Activated T-cell treated with anti-CD3 and anti-CD28 coated beads, Interleukin-2, amount 50 U/mL, for 48 hours (primary cell): ENCODE results near the gene CDH23.

ENCODE experiments used
- DNase-seq, 2 experiments: peaks; one replicate each; pipeline ENCODE4 v3.0.0-alpha.2; 2020

The CDH23 gene

GRCh38 chr10:71630168-71630567 is 233.4 kb downstream of the CDH23 start:
- no peak for DNase-seq

DNA sequence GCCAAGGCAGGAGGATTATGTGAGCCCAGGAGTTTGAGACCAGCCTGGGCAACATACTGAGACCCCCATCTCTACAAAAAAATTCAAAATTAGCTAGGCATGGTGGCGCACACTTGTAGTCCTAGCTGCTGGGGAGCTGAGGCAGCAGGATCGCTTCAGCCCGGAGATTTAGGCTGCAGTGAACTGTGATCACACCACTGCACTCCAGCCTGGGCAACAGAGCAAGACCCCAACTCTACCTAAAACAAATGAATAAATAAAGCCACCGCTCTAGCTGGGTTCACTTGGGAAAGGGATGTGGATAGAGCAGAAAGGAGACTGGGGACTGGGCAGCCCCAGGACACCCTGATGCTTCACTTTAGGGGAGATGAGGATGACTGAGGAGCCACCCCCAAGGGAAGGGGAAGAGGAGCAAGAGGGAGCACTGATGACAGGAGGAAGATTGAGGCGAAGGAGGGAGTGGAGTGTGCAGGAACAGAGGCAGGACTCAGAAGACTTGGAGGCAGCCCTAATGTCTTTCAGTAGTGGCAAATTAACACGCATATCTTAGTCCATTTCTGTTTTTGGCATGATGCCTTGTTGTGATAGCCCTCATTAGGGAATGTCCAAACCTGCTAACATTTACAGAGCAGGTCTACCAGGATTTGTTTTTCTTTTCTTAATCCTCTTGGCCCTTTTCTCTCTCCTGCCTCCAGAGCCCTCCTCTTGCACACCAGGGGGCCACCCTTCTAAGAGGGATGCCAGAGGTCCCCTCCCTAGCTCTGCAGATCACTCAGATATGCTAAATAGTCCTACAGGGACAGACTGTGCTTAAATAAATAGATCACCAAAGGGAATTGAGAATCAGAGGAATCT is 234.5 kb downstream of the CDH23 start:
- DNase-seq, result no peak

DNA sequence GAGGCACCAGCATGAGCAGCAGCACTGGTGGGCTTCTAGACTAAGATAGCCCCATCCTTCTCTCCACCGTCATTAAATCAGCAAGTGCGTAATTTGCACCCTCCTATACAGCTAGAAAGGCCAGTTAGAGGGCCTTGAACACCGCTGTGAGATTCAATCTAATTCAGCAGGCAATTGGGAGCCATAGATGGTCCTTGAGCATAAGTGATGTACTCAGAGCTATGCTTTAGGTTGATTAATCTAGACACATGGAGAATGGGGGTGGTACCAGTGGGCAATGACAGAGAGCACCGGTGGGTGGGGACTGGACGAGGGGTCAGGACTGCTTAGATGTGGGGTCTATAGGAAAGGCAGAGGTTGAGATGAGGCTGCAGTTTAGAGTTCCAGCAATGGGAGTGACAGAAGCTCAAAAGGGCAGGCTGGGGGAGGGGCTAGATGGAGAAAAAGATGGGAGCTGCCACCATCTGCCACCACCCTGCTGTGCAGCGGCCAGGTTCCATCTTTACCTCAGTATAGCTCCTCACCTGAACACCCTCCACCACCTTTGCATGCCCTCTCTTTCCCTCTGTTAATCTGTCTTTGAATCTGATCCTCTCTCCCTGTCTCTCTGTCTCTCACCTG is 235.6 kb downstream of the CDH23 start:
- DNase-seq, result no peak

GRCh38 chr10:71632896-71633600 is 236.3 kb downstream of the CDH23 start:
- no peak for DNase-seq

DNA sequence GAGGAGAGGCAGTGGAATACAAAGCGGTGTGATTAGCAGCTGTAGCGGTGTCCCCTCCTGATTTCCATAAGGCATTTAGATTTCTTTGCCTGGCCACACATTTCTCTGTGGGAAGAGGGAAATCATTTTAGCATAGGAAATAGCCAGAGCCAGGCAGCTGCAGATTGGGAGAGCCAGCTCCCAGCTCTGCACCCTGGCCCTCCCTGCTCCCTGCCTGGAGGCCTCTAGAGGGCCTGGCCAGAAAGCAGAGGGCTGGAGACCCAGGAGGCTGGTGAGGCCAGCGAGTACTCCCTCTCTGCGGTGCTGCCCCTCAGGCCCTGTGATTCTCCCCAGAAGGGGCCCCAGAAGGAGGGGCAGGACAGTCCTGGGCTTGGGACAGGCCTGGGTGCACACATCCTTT is 237.2 kb downstream of the CDH23 start:
- DNase-seq, result no peak

GRCh38 chr10:71634531-71635164 is 237.9 kb downstream of the CDH23 start:
- no peak for DNase-seq

- DNase-seq, result no peak
Measured at GRCh38 chr10:71635251-71635866, 238.6 kb downstream of the CDH23 start.

- DNase-seq, result no peak
Measured at GRCh38 chr10:71635867-71636266, 239.1 kb downstream of the CDH23 start.

DNA sequence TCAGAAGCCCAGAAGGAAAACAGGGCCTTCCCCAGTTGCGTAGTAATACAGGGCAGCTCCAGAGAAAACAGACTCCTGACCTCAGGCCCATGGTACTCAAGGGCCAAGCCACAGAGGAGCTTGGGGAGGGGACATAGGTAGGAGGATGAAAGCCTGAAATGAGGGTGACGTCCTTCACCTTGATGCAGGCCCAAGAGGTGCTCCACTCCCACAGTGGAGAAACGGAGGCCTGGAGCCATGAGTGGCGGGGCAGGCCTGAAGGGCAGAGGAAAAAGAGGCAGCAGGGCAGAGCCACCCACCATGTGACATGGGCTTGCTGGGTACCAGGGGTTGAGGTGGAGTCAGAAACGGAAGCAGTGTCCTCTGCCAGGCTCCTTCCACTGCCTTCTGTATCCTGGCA is 239.9 kb downstream of the CDH23 start:
- DNase-seq, result no peak

- DNase-seq, result no peak
Measured at GRCh38 chr10:71637305-71637704, 240.6 kb downstream of the CDH23 start.

GRCh38 chr10:71638064-71638821 is 241.5 kb downstream of the CDH23 start:
- DNase-seq, result no peak

- no peak for DNase-seq
Measured at GRCh38 chr10:71638822-71639719, 242.4 kb downstream of the CDH23 start.

DNA sequence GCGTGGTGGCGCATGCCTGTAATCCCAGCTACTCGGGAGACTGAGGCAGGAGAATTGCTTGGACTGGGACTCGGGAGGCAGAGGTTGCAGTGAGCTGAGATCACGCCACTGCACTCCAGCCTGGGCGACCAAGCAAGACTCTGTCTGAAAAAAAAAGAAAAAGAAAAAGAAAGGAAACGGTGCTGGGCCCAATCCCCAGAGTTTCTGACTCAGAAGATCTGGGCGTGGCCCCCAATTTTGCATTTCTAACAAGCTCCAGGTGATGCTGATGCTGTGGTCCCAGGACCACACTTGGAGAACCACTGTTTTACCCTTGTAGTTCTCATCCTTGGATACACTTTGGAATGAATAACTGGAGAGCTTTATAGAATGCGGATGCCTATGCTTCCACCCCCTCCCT is 243.9 kb downstream of the CDH23 start:
- DNase-seq, result no peak

- no peak for DNase-seq
Measured at GRCh38 chr10:71641449-71641848, 244.7 kb downstream of the CDH23 start.

GRCh38 chr10:71641986-71642385 is 245.3 kb downstream of the CDH23 start:
- no peak for DNase-seq

GRCh38 chr10:71643904-71644303 is 247.2 kb downstream of the CDH23 start:
- DNase-seq, result no peak

- DNase-seq, result no peak
Measured at GRCh38 chr10:71644307-71645180, 247.8 kb downstream of the CDH23 start.

GRCh38 chr10:71645185-71645584 is 248.5 kb downstream of the CDH23 start:
- no peak for DNase-seq

- no peak for DNase-seq
Measured at GRCh38 chr10:71646037-71646436, 249.3 kb downstream of the CDH23 start.
